Astrocyte (in vitro differentiated cells and primary cell): Measurements from ENCODE around the gene DOCK3.

ENCODE experiments used
- CTCF ChIP-seq: IDR thresholded peaks from 2 replicates; pipeline ENCODE4 v1.5.1; 2011; ENCODE audit warnings: low read depth, mild to moderate bottlenecking, inconsistent platforms, low read length, moderate library complexity; ENCODE audit not compliant: insufficient read depth
- EZH2 ChIP-seq: IDR thresholded peaks from 2 replicates; pipeline ENCODE4 v1.6.1; 2012; ENCODE audit warnings: mild to moderate bottlenecking, low read length, inconsistent platforms; ENCODE audit not compliant: insufficient read depth

DNA sequence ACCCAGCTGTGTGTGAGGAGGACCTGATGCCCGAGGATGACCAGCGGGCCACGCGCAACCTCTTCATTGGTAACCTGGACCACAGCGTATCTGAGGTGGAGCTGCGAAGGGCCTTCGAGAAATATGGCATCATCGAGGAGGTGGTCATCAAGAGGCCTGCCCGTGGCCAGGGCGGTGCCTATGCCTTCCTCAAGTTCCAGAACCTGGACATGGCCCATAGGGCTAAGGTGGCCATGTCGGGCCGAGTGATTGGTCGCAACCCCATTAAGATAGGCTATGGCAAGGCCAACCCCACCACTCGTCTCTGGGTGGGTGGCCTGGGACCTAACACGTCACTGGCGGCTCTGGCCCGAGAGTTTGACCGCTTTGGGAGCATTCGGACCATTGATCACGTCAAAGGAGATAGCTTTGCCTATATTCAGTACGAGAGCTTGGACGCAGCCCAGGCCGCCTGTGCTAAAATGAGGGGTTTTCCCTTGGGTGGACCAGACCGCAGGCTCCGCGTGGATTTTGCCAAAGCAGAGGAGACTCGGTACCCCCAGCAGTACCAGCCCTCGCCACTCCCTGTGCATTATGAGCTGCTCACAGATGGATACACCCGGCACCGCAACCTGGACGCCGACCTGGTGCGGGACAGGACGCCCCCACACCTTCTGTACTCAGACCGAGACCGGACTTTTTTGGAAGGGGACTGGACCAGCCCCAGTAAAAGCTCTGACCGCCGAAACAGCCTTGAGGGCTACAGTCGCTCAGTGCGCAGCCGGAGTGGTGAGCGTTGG lies 717.8 kb downstream of the DOCK3 start:
- TF ChIP-seq CTCF = no peak
- no peak for TF ChIP-seq EZH2
